HCT116 (cell line): ENCODE measurements around the gene TWIST2. TPM values are rescaled to one million over a fixed set of nuclear protein-coding genes. Genes with fewer than 3 reads are reported as not detected.

Source experiments
- ATAC-seq: fragments of 200-7000 bp; cut with Tn5 transposase; 2 replicates; pipeline ENCODE4 v1.9.1; 2020; ENCODE audit warnings: mild to moderate bottlenecking, moderate library complexity
- BruUV-seq: library from RNA; stranded (reverse); fragments of 400-500 nt; replicated peaks from 2 replicates; lab custom pipeline; 2021; lab: Mats Ljungman, UMichigan
- CTCF ChIA-PET: fragments of 300-600 bp; sonication (Branson Sonifier 250); formaldehyde crosslinking; loops from one replicate; lab custom pipeline; 2021; ENCODE audit warnings: antibody characterized with exemption; lab: Charles Lee
- POLR2A ChIA-PET: fragments of 300-600, 350-600 bp; sonication (Branson Sonifier 250); formaldehyde crosslinking; loops from one replicate; lab custom pipeline; 2021; ENCODE audit warnings: antibody characterized with exemption; lab: Charles Lee
- RAD21 ChIA-PET, 2 experiments: fragments of 300-600 bp; sonication (Branson Sonifier 250); formaldehyde crosslinking; loops; one replicate each; lab custom pipeline; 2023; ENCODE audit warnings: low total read pairs in 2 of 2; ENCODE audit not compliant: uncharacterized antibody in 2 of 2, unreplicated experiment in 2 of 2, low non-redundant PET in 1 of 2; lab: Charles Lee
- DNase-seq: peaks from one replicate; pipeline ENCODE4 v3.0.0-alpha.2; 2010; ENCODE audit warnings: low read depth, low spot score
- H2AFZ ChIP-seq: fragments of 200-600 bp; shearing (Covaris generic), sonication (generic); 2 replicates; pipeline ENCODE4 v1.6.1; 2017; ENCODE audit warnings: low read depth, mixed run types, mixed read lengths, antibody characterized with exemption, low read length; ENCODE audit not compliant: poor library complexity, severe bottlenecking
- H3K27ac ChIP-seq: 2 replicates; pipeline ENCODE4 v1.5.1; 2012; ENCODE audit warnings: low read depth, low read length
- H3K27me3 ChIP-seq: fragments of 200-600 bp; sonication (generic); 2 replicates; pipeline ENCODE4 v1.6.1; 2016; ENCODE audit warnings: mixed run types, low read length, mixed read lengths; ENCODE audit not compliant: insufficient read depth
- H3K36me3 ChIP-seq, 2 experiments: fragments of 200-500 bp in 1 of 2; fragments of 200-600 bp in 1 of 2; sonication (Bioruptor generic) in 1 of 2; sonication (generic) in 1 of 2; 2 replicates each; pipeline versions ENCODE4 v1.5.1 to v1.6.1; 2014 to 2016; ENCODE audit warnings: low read length in 2 of 2, inconsistent platforms in 1 of 2, mixed read lengths in 1 of 2, mixed run types in 1 of 2; ENCODE audit not compliant: insufficient read depth in 2 of 2, control insufficient read depth in 1 of 2
- H3K4me1 ChIP-seq, 2 experiments: fragments of 200-600 bp in 1 of 2; sonication (generic) in 1 of 2; 2 replicates each; pipeline versions ENCODE4 v1.5.1 to v1.6.1; 2012 to 2017; ENCODE audit warnings: low read length in 2 of 2, inconsistent platforms in 1 of 2, mild to moderate bottlenecking in 1 of 2, mixed read lengths in 1 of 2, mixed run types in 1 of 2, moderate library complexity in 1 of 2; ENCODE audit not compliant: insufficient read depth in 2 of 2, control insufficient read depth in 1 of 2
- H3K4me2 ChIP-seq: fragments of 200-600 bp; sonication (generic); 2 replicates; pipeline ENCODE4 v1.6.1; 2017; ENCODE audit warnings: mixed run types, low read length, mixed read lengths
- H3K4me3 ChIP-seq, 2 experiments: fragments of 200-600 bp in 1 of 2; sonication (generic) in 1 of 2; replicated peaks in 1 of 2; 2 replicates each; pipeline ENCODE4 v1.5.1; 2011 to 2016; ENCODE audit warnings: low read length in 2 of 2, control low read depth in 1 of 2, low read depth in 1 of 2, mild to moderate bottlenecking in 1 of 2, mixed read lengths in 1 of 2, mixed run types in 1 of 2
- H3K79me2 ChIP-seq: fragments of 200-600 bp; sonication (generic); 2 replicates; pipeline ENCODE4 v1.6.1; 2017; ENCODE audit warnings: mild to moderate bottlenecking, mixed run types, low read length, moderate library complexity, mixed read lengths; ENCODE audit not compliant: insufficient read depth
- H3K9ac ChIP-seq: fragments of 200-600 bp; sonication (generic); 2 replicates; pipeline ENCODE4 v1.6.1; 2016; ENCODE audit warnings: low read length, mixed read lengths
- H3K9me2 ChIP-seq: fragments of 200-600 bp; sonication (generic), shearing (Covaris generic); 2 replicates; pipeline ENCODE4 v1.6.1; 2017; ENCODE audit warnings: mixed run types, mild to moderate bottlenecking, moderate library complexity; ENCODE audit not compliant: insufficient read depth
- H3K9me3 ChIP-seq, 2 experiments: fragments of 200-500 bp in 1 of 2; fragments of 200-600 bp in 1 of 2; sonication (Bioruptor generic) in 1 of 2; sonication (generic) in 1 of 2; 2 replicates each; pipeline ENCODE4 v1.6.1; 2014 to 2017; ENCODE audit warnings: low read length in 2 of 2, mixed read lengths in 2 of 2, inconsistent platforms in 1 of 2, low read depth in 1 of 2, mild to moderate bottlenecking in 1 of 2, mixed run types in 1 of 2, moderate library complexity in 1 of 2; ENCODE audit not compliant: control insufficient read depth in 1 of 2, insufficient read depth in 1 of 2
- H4K20me1 ChIP-seq: fragments of 200-600 bp; sonication (generic), shearing (Covaris generic); 2 replicates; pipeline ENCODE4 v1.6.1; 2017; ENCODE audit warnings: mixed run types, mild to moderate bottlenecking, moderate library complexity; ENCODE audit not compliant: insufficient read depth
- JUND ChIP-seq: IDR thresholded peaks from 2 replicates; pipeline ENCODE4 v1.6.1; 2012
- POLR2AphosphoS5 ChIP-seq: IDR thresholded peaks from 2 replicates; pipeline ENCODE4 v1.6.1; 2011; ENCODE audit warnings: mild to moderate bottlenecking, low read depth, low read length, moderate library complexity
- SIN3A ChIP-seq: IDR thresholded peaks from 2 replicates; pipeline ENCODE4 v1.6.1; 2012; ENCODE audit warnings: low read depth
- SP1 ChIP-seq: IDR thresholded peaks from 2 replicates; pipeline ENCODE4 v1.6.1; 2012; ENCODE audit warnings: low read depth
- ZFX ChIP-seq: fragments of 450-650 bp; IDR thresholded peaks from 2 replicates; pipeline ENCODE4 v1.6.1; 2017
- intact Hi-C: fragments of 100-400 bp; cut with micrococcal nuclease; formaldehyde crosslinking; loops from 2 replicates; pipeline ENCODE4 v1.10.0; 2022
- total RNA-seq: library from RNA; stranded (reverse); gene quantifications from one replicate; pipeline ENCODE4 v1.2.1, GENCODE V29; 2021; ENCODE audit not compliant: unreplicated experiment
- TF ChIP-seq, protein P1 (sequence below): IDR thresholded peaks from 2 replicates; pipeline ENCODE4 v1.6.1; 2011; ENCODE audit warnings: mild to moderate bottlenecking, low read length, moderate library complexity; ENCODE audit not compliant: insufficient replicate concordance; ENCODE audit errors: extremely low read depth

Gene TWIST2
- total RNA-seq, 1 experiment from 2014 or later, result not detected

DNA sequence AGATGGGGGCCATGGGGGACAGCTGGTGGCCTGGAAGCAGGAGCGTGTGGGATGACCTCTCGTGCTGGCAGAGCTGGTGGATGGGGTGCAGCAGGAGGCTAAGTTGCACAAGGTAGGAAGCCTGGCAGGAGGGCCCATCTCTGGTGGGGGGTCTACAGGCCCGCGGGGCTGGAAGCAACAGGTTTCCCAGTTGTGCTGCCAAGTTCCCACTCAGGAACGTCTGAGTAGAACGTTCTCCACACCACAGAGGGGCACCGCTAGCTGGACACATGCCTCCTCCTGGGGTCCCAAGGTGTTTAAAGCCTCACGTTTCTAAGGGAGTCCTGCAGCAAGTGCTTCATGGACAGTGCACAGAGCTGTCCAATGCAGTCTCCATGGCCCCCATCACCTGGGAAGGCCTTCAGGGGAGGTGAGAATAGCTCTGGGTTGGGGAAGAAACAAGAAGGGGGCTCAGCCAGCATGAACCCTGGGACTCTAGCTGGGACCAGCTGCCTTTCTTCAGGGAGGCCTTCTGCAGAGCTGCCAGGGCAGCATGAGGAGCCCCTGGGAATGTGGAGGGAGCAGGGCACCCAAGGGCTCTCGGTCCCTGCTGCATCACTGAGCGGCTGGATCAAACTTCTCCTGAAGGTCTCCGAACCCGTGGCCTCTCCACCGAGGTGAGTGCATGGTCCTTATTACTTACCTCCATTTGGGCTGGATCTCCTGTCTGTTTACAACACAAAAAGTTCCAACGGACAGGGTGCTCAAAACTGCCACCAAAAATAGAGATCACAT, 80.0 kb downstream of the TWIST2 start:
- Histone ChIP-seq H3K9ac (no peak overlapping the region), H3K9me2 (no peaks in the 10 kb centered on the region), H3K27me3 (no peaks in the 10 kb centered on the region), H3K4me3 (no peak overlapping the region), H4K20me1 (no peaks in the 10 kb centered on the region), H3K4me1 (no peaks in the 10 kb centered on the region)
- intact Hi-C loops, result no loop called here
- no TSS peak for BruUV-seq
- DNase-seq (no peak), ATAC-seq (no peak)
- ChIA-PET POLR2A (no interaction called here), RAD21 (no interaction called here)
- TF ChIP-seq SP1 (no peak), JUND (no peak), SIN3A (no peak), POLR2AphosphoS5 (no peak), ZFX (no peak)
- TF ChIP-seq, protein P1, sequence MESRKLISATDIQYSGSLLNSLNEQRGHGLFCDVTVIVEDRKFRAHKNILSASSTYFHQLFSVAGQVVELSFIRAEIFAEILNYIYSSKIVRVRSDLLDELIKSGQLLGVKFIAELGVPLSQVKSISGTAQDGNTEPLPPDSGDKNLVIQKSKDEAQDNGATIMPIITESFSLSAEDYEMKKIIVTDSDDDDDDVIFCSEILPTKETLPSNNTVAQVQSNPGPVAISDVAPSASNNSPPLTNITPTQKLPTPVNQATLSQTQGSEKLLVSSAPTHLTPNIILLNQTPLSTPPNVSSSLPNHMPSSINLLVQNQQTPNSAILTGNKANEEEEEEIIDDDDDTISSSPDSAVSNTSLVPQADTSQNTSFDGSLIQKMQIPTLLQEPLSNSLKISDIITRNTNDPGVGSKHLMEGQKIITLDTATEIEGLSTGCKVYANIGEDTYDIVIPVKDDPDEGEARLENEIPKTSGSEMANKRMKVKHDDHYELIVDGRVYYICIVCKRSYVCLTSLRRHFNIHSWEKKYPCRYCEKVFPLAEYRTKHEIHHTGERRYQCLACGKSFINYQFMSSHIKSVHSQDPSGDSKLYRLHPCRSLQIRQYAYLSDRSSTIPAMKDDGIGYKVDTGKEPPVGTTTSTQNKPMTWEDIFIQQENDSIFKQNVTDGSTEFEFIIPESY, result no peak
- TF ChIP-seq, all 23 proteins: peak for 0
- CTCF ChIA-PET, result no interaction called here
- no peaks in the 10 kb centered on the region for H3K36me3 ChIP-seq
- no peak overlapping the region for H3K4me2 ChIP-seq
- H3K9me3 ChIP-seq, result no peaks in the 10 kb centered on the region
- no peak overlapping the region for H3K27ac ChIP-seq
- H3K79me2 ChIP-seq, result no peaks in the 10 kb centered on the region
- no peak overlapping the region for H2AFZ ChIP-seq
